Measurements from ENCODE around the gene ADAM11.

DNA sequence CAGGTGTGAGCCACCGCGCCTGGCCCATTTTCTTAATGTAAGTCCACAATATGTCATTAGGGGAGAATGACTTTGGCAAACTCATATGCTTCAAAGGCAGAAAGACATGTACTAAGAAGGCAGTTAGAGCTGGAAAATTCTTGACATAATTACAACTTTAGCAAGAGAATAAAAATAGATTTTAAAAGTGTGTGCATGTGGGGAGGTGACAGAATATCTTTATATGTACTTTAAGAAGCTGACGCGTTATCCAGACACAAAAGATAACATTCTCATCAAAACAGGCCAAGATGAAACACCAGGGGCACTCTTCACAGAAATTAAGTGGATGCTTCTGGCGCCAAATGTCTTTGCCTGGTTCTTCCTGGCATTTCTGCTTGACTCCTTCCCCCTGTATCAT is 43.1 kb downstream of the ADAM11 start:
- TF ChIP-seq ZSCAN29 (IDR thresholded peaks at IDR 0.05): no peak
- no peak for TF ChIP-seq ZNF507 (tag; conservative IDR thresholded peaks at IDR 0.05)
- TF ChIP-seq, protein P1, sequence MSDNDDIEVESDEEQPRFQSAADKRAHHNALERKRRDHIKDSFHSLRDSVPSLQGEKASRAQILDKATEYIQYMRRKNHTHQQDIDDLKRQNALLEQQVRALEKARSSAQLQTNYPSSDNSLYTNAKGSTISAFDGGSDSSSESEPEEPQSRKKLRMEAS (CRISPR knock-in tag; IDR thresholded peaks at IDR 0.05): no peak
- no peak for TF ChIP-seq MEIS2 (IDR thresholded peaks at IDR 0.05; ENCODE audit: partially characterized antibody)
- TF ChIP-seq, protein P2, sequence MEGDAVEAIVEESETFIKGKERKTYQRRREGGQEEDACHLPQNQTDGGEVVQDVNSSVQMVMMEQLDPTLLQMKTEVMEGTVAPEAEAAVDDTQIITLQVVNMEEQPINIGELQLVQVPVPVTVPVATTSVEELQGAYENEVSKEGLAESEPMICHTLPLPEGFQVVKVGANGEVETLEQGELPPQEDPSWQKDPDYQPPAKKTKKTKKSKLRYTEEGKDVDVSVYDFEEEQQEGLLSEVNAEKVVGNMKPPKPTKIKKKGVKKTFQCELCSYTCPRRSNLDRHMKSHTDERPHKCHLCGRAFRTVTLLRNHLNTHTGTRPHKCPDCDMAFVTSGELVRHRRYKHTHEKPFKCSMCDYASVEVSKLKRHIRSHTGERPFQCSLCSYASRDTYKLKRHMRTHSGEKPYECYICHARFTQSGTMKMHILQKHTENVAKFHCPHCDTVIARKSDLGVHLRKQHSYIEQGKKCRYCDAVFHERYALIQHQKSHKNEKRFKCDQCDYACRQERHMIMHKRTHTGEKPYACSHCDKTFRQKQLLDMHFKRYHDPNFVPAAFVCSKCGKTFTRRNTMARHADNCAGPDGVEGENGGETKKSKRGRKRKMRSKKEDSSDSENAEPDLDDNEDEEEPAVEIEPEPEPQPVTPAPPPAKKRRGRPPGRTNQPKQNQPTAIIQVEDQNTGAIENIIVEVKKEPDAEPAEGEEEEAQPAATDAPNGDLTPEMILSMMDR (IDR thresholded peaks at IDR 0.05 in 2 of 3, conservative IDR thresholded peaks at IDR 0.05 in 1 of 3; ENCODE audit: insufficient read depth in 2 of 3, low read depth in 1 of 3, low read length in 3 of 3): 0 out of 6 replicates have a peak, but pooled peaks of 1 of the 3 experiments have one; percentile 3
- TF ChIP-seq SP2 (IDR thresholded peaks at IDR 0.05; ENCODE audit: extremely low read depth, low read depth, low read length, poor library complexity, severe bottlenecking): no peak
- no peak for TF ChIP-seq GATA2 (CRISPR knock-in tag; IDR thresholded peaks at IDR 0.05)
- TF ChIP-seq SMARCC2 (IDR thresholded peaks at IDR 0.05; ENCODE audit: low read depth): no peak
- no peak for TF ChIP-seq CBX5 (IDR thresholded peaks at IDR 0.05; ENCODE audit: borderline replicate concordance, low read depth)
- TF ChIP-seq, protein P3, sequence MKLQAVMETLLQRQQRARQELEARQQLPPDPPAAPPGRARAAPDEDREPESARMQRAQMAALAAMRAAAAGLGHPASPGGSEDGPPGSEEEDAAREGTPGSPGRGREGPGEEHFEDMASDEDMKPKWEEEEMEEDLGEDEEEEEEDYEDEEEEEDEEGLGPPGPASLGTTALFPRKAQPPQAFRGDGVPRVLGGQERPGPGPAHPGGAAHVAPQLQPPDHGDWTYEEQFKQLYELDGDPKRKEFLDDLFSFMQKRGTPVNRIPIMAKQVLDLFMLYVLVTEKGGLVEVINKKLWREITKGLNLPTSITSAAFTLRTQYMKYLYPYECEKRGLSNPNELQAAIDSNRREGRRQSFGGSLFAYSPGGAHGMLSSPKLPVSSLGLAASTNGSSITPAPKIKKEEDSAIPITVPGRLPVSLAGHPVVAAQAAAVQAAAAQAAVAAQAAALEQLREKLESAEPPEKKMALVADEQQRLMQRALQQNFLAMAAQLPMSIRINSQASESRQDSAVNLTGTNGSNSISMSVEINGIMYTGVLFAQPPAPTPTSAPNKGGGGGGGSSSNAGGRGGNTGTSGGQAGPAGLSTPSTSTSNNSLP (IDR thresholded peaks at IDR 0.05; ENCODE audit: borderline replicate concordance, low read depth, low read length): no peak
- no peak for TF ChIP-seq POLR2A (conservative IDR thresholded peaks at IDR 0.05)
- TF ChIP-seq ZNF23 (CRISPR knock-in tag; IDR thresholded peaks at IDR 0.05): no peak
- TF ChIP-seq SIX5 (IDR thresholded peaks at IDR 0.05; ENCODE audit: borderline replicate concordance in 1 of 2, insufficient read depth in 1 of 2, low read depth in 1 of 2, low read length in 2 of 2): no peak
